Measurements from ENCODE around the gene LRRC8E.
"Not testable (repeated sequence)": the region's sequence is repeated elsewhere in the genome, so short reads cannot be mapped to it uniquely, and the experiment has no call there.

Gene LRRC8E

DNA sequence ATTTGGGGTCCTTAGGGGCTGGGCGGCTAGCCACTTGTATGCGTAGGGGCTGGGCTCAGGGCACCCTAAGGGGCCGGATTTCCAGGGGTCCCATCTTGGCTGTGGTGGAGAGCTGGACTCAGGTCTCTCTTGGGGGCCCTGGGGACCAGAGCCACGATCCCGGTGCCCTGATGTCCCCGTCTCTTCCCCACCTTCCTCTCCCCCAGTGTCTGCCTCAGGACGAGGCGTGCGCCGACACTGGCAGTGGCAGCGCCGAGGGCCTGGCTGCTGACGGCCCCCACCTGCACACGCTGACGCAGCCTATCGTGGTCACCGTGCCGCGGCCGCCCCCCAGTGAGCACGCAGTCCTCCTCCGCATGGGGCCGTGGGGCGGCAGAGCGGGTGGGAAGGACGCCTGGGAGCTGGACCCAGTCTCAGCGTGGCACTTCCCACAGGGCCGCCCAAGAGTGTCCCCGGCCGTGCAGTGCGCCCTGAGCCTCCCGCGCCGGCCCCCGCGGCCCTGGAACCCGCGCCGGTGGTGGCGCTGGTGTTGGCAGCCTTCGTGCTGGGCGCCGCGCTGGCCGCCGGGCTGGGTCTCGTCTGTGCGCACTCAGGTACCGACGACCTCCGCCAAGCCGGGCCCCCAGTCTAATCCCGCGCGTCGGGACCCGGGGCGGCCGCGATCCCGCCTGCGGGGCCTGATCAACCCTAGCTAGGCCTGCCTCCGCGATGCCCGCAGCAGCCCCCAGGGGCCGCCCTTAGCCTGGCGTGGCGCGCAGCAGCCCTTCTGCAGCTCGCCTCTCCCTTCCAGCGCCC is 29.2 kb downstream of the LRRC8E start:
- peak; percentile 26 to 28 for ATAC-seq (replicated peaks)
- peaks cover 37 to 49% of the 10 kb centered on the region in 2 donors for H3K27me3 Mint-ChIP-seq
- no peak for DNase-seq
- H3K36me3 Mint-ChIP-seq: peaks cover 14 to 23% of the 10 kb centered on the region in 2 donors
- peak overlapping the region; percentile 85 for H3K27ac Mint-ChIP-seq
- peaks cover 30 to 76% of the 10 kb centered on the region in 2 donors for H3K4me1 Mint-ChIP-seq
- no peaks in the 10 kb centered on the region for H3K9me3 Mint-ChIP-seq
- peak overlapping the region; percentile 79 to 81 for H3K4me3 Mint-ChIP-seq

DNA sequence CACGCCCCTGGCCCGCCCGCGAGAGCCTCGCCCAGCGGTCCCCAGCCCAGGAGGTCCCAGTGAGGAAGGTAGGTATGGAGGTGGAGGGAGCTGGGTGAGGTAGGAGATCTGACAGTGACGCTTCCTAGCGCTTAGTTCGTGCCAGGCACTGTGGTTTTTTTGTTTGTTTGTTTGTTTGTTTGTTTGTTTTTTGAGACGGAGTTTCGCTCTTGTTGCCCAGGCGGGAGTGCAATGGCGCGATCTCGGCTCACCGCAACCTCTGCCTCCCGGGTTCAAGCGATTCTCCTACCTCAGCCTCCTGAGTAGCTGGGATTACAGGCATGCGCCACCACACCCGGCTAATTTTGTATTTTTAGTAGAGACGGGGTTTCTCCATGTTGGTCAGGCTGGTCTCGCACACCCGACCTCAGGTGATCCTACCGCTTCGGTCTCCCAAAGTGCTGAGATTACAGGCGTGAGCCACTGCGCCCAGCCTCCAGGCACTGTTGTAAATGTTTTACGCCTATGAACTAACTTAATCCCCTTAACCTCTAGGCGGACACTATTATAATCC is 29.8 kb downstream of the LRRC8E start:
- Mint-ChIP-seq H3K4me1 (peaks cover 30 to 70% of the 10 kb centered on the region in 2 donors), H3K36me3 (peaks cover 11 to 19% of the 10 kb centered on the region in 2 donors), H3K27me3 (peaks cover 37 to 49% of the 10 kb centered on the region in 2 donors), H3K4me3 (peak overlapping the region; percentile 33 to 62), H3K27ac (peak overlapping the region; percentile 14)
- not testable (repeated sequence) for ATAC-seq (replicated peaks); H3K9me3 Mint-ChIP-seq; DNase-seq

DNA sequence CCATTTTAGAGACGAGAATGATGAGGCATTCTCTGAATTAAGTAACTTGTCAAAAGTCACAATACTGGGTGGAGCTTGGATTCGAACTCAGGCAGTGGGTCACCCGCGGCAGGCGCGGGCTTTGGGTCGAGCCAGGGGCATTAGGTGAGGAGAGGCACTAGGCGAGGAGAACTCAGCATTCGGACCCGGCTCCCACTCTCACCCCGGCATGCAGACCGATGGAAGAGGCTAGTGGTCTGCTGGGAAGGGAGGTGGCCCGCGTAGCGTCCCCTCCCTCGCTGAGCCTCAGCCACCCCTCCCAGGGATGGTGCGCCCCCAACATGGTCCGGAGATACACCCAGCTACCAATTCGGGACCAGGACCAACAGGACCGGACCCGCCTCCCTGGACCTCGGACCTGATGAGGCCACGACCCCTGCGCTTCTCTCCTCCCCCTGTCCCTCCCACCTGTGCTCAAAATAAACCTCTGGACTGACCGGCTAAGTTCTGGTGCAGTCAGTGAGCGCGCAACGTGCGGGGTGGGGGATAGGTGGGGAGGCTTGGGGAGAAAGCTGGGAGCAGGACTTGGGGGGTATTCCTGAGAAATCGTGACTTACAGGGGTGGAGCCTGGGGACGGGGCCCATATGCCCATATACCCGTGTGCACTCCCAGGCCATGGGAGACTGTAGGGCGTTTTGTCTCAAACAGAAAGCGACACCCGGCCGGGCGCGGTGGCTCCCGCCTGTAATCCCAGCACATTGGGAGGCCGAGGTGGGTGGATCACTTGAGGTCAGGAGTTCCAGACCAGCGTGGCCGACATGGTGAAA is 30.5 kb downstream of the LRRC8E start:
- H3K9me3 Mint-ChIP-seq: no peaks in the 10 kb centered on the region
- H3K27me3 Mint-ChIP-seq: peaks cover 37 to 49% of the 10 kb centered on the region in 2 donors
- H3K4me3 Mint-ChIP-seq: peak overlapping the region; percentile 87 to 89
- no peak overlapping the region for H3K27ac Mint-ChIP-seq
- H3K4me1 Mint-ChIP-seq: peaks cover 32 to 70% of the 10 kb centered on the region in 2 donors
- DNase-seq: no peak
- peaks cover 10 to 18% of the 10 kb centered on the region in 2 donors for H3K36me3 Mint-ChIP-seq
- ATAC-seq (replicated peaks): no peak

DNA sequence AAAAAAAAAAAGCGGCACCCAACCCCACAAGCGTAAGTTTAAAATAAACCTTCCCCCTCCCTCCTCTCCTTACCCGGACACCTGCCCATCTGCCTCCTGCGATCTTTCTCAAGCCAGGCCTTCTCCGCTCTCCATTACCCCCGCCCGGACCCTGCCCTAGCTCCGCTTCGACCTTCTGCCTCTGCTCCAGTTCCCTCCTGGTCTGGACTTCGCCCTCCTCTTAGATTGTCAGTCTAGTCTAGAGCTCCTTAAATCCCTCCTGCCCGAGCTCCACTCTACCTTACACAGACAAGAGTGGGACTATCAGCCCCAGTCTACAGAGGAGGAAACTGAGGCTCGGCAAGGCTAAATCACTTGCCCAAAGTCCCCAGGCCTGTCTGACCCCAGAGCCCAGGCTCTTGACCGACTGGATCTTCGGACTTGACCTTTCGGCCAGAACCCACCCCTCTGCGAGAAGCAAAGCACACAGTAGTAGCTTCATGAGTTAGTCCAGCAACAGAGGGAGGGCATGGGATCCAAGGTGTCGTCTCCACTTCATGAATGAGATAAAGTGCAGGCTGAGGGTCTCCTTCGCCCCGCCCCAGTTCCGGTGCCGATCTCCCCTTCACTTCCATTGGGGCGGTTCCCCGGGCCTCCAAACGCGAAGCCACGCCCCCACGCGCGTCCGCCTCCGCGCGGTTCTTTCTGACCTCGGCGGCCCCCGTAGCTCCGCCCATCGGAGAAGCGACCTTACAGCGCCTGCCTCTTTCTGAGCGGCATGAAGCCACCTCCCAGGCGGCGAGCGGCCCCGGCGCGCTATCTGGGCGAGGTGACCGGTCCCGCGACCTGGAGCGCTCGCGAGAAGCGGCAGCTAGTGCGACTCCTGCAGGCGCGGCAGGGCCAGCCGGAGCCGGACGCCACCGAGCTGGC is 31.6 kb downstream of the LRRC8E start, which contains the start of gene SNAPC2:
TSS of gene SNAPC2 (plus strand) at position 729 of the 909 bp plus-strand sequence. CDS start at position 758, 29 bp downstream.
- peaks cover 31 to 53% of the 10 kb centered on the region in 2 donors for H3K27me3 Mint-ChIP-seq
- DNase-seq (peak; percentile 97), ATAC-seq (replicated peaks) (peak; percentile 75 to 78)
- no peaks in the 10 kb centered on the region for H3K9me3 Mint-ChIP-seq
- peaks cover 34 to 62% of the 10 kb centered on the region in 2 donors for H3K4me1 Mint-ChIP-seq
- H3K36me3 Mint-ChIP-seq: peaks cover 10 to 18% of the 10 kb centered on the region in 2 donors
- peak within 1 kb of the TSS; percentile 87 for H3K27ac Mint-ChIP-seq
- peak within 1 kb of the TSS; percentile 87 to 89 for H3K4me3 Mint-ChIP-seq

DNA sequence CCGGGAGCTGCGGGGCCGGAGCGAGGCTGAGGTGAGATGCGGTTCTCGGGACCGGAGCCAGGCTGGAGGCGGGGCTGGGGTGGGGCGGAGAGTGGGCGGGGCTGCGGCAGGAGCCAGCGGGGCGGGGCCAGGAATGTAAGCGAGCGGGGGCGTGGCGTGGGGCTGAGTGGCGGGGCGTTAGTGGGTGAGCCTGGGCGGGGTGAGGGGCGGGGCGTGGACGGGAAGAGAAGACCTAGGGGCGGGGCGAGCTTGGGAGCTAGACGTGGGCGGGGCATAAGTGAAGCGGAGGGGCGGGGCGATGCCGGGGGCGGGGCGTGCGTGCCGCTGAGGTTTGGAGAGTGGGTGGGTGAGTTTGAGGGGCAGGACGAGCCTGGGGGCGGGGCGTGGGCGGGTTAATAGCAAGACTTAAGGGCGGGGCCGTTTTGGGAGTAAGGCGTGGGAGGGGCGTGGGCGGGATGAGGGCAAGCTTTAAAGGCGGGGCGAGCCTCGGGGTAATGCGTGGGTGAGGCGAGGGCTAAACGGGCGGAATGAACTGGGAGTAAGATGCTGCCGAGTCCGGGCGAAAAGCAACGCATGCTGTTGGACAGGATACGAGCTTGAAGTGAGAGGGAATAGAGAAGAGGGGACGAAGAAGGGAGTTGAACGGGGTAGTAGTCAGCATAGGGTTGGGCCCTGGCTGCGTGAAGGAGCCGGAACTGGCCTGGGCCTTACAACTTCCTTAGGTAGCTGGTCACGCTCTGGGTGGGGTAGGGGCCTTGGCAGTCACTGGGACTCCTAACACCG is 32.4 kb downstream of the LRRC8E start:
- peak; percentile 88 for DNase-seq
- no peaks in the 10 kb centered on the region for H3K9me3 Mint-ChIP-seq
- peak overlapping the region; percentile 87 to 89 for H3K4me3 Mint-ChIP-seq
- peaks cover 31 to 60% of the 10 kb centered on the region in 2 donors for H3K4me1 Mint-ChIP-seq
- H3K27me3 Mint-ChIP-seq: peaks cover 22 to 45% of the 10 kb centered on the region in 2 donors
- peaks cover 11 to 18% of the 10 kb centered on the region in 2 donors for H3K36me3 Mint-ChIP-seq
- ATAC-seq (replicated peaks): peak; percentile 54 to 66
- peak overlapping the region; percentile 86 for H3K27ac Mint-ChIP-seq

DNA sequence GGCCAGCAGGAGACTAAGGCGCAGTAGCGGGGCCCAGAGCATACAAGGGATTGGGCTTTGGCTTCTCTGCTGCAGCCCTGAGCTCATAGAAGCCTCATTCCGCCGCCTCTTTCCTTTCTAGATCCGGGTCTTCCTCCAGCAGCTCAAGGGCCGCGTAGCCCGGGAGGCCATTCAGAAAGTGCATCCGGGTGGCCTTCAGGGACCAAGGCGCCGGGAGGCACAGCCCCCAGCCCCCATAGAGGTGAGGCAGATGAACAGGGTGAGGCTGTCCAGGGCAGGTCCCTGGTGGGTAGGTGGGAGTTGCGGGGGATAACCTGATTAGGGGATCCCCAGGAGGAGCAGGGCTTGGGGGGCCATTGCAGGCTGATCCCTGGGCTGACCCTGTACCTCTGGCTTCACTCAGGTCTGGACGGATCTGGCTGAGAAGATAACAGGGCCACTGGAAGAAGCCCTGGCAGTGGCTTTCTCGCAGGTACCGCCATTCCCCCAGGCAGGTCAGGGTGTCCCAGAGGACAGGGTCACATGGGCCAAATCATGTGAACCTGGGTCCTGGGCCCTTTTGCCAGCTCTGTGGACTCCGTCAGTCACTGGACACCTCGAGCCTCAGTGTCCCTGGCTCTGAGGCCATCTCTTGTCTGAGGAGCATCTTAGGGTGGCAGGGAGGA is 33.1 kb downstream of the LRRC8E start:
- ATAC-seq (replicated peaks): no peak
- peaks cover 19 to 41% of the 10 kb centered on the region in 2 donors for H3K27me3 Mint-ChIP-seq
- peak overlapping the region; percentile 87 to 89 for H3K4me3 Mint-ChIP-seq
- no peak for DNase-seq
- peaks cover 31 to 57% of the 10 kb centered on the region in 2 donors for H3K4me1 Mint-ChIP-seq
- no peaks in the 10 kb centered on the region for H3K9me3 Mint-ChIP-seq
- H3K36me3 Mint-ChIP-seq: peaks cover 12 to 19% of the 10 kb centered on the region in 2 donors
- H3K27ac Mint-ChIP-seq: peak overlapping the region; percentile 86

DNA sequence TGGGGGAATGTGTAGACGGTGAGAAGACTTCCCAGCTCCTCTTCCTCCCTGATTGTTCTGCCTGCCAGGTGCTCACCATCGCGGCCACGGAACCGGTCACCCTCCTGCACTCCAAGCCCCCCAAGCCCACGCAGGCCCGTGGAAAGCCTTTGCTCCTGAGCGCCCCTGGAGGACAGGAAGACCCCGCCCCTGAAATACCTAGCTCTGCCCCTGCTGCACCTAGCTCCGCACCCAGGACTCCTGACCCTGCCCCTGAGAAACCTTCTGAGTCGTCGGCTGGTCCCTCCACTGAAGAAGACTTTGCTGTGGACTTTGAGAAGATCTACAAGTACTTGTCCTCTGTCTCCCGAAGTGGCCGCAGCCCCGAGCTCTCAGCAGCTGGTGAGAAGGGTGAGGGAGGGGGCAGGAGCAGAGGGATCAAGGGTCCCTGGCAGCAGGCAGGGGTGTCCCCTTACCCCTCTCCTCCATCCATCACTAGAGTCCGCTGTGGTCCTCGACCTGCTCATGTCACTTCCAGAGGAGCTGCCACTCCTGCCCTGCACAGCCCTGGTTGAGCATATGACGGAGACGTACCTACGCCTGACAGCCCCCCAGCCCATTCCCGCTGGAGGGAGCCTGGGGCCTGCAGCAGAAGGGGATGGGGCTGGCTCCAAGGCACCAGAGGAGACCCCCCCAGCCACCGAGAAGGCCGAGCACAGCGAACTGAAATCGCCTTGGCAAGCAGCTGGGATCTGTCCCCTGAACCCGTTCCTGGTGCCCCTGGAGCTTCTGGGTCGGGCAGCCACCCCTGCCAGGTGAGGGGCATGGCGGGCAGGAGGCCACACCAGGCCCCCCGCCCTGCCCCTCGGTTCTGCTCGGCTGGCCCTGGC is 33.9 kb downstream of the LRRC8E start:
- no peak for ATAC-seq (replicated peaks)
- Mint-ChIP-seq H3K27ac (no peak overlapping the region), H3K4me1 (peaks cover 34 to 54% of the 10 kb centered on the region in 2 donors), H3K27me3 (peaks cover 15 to 37% of the 10 kb centered on the region in 2 donors), H3K4me3 (peak overlapping the region; percentile 37 to 48), H3K9me3 (no peaks in the 10 kb centered on the region), H3K36me3 (peaks cover 15 to 22% of the 10 kb centered on the region in 2 donors)
- DNase-seq: no peak

DNA sequence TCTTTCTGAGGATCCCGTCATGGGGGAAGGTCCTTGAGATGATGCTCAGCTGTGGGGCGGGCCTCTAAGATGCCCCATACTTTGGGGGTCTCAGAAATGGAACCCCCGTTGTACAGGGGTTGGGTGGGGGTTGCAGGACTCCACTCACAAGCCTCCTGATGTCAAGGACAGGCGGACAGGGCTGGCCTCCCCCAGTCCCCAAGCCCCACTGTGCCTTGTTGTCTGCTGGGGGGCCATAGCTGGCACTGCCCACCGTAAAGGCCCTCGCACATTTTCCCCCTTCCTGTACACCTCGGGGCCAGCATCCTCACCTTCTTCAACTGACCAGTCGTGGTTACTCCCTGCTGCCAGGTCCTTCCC is 34.5 kb downstream of the LRRC8E start:
- H3K27ac Mint-ChIP-seq: peak overlapping the region; percentile 63
- ATAC-seq (replicated peaks) (no peak), DNase-seq (no peak)
- H3K27me3 Mint-ChIP-seq: peaks cover 13 to 32% of the 10 kb centered on the region in 2 donors
- no peak overlapping the region for H3K4me3 Mint-ChIP-seq
- H3K9me3 Mint-ChIP-seq: no peaks in the 10 kb centered on the region
- H3K36me3 Mint-ChIP-seq: peaks cover 15 to 26% of the 10 kb centered on the region in 2 donors
- H3K4me1 Mint-ChIP-seq: peaks cover 33 to 52% of the 10 kb centered on the region in 2 donors

DNA sequence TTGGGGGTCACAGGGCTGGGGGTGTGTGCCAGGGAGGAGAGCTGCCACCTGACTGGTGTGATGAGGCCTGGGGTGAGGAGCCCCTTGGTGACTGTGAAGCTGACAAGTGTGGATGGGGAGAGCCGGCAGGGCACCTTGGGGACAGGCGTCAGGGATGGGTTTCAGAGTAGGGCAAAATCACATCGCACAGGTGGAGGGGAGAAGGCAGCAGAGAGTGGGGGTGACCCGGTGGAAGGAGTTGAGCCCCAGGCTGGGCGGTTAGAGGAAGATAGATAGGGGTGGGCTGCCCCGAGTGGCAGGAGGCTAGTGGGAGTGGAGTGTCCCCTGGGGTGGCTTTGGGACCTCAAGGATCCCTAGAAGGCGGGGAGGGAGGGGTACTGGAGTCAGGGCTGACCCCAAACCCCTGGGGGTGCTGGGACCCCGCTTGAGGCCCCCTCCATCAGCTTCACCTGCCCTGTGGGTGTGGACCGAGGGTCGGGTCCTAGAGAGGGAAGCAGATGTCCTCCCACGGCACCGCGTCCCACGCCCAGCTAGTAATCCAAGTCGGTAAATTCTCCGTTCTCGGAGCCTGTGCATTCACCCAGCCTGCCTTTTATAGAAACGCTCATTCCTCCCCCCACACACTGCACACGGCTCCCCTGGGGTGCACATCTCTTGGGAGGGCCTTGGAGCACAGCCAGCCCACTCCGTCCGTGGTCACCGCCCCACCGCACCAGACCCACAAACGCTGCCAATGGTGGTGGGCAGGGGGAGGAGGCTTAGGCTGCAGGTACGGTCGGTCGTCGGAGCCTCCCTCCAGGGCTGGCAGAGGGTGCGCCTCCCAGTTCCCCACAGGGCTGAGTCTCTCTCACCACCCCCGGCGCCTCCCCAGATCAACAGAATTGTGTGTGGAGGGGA is 35.2 kb downstream of the LRRC8E start:
- H3K27me3 Mint-ChIP-seq: peaks cover 8 to 25% of the 10 kb centered on the region in 2 donors
- no peak for DNase-seq
- no peaks in the 10 kb centered on the region for H3K9me3 Mint-ChIP-seq
- no peak for ATAC-seq (replicated peaks)
- H3K27ac Mint-ChIP-seq: peak overlapping the region; percentile 63
- H3K4me1 Mint-ChIP-seq: peaks cover 33 to 52% of the 10 kb centered on the region in 2 donors
- no peak overlapping the region for H3K4me3 Mint-ChIP-seq
- H3K36me3 Mint-ChIP-seq: peaks cover 22 to 33% of the 10 kb centered on the region in 2 donors

DNA sequence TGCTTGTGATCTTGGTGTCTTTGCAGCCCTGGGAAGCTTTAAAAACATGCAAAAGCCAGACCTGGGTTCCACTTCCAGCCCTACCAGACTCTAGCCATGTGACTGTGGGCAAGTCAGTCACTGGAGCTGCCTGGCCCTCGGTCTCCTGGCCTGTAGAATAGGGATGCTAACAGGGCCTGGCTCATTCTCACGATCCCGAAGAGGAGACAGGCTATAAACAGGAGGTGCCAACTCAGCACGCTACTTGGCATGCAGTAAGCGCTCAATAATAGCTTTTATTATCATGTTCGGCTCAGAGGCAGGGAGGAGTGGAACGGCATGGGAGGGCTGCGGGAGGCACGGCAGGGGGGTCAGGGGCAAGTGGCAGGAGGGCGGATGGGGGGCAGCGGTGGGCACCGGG is 35.9 kb downstream of the LRRC8E start:
- peaks cover 33 to 54% of the 10 kb centered on the region in 2 donors for H3K4me1 Mint-ChIP-seq

DNA sequence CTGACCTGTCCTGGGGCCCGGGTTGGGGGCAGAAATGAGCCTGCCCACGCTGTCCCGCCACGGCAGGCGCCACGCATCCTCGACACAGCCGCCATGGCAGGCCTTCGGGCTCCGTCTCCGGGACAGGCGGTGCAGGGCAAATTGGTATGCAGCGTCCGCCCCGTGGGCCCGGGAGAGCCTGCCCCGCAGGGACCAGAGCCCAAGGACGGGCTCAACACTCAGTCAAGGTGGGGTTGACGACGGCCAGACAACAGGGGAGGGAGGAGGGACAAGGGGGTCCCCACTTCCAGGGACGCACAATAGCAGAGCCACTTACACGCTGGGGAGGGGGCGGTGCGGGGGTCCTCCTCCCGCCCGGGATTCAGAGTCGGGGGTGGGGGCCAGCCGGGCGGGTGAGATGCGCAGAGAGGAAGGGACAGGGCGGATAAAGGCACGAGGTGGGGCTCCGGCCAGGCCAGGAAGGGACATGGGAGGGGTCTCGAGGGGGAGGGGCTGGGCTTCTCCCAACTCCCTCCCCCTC is 36.4 kb downstream of the LRRC8E start:
- Mint-ChIP-seq H3K4me3 (no peak overlapping the region), H3K27me3 (peaks cover 4 to 14% of the 10 kb centered on the region in 2 donors), H3K36me3 (peaks cover 31 to 41% of the 10 kb centered on the region in 2 donors), H3K4me1 (peaks cover 31 to 54% of the 10 kb centered on the region in 2 donors), H3K9me3 (no peaks in the 10 kb centered on the region), H3K27ac (no peak overlapping the region)
- ATAC-seq (replicated peaks) (no peak), DNase-seq (no peak)

More for the DNA sequence above, 35.9 kb downstream of the LRRC8E start:
- ATAC-seq (replicated peaks) (no peak), DNase-seq (no peak)
- Mint-ChIP-seq H3K27me3 (peaks cover 7 to 18% of the 10 kb centered on the region in 2 donors), H3K9me3 (no peaks in the 10 kb centered on the region), H3K36me3 (peaks cover 27 to 38% of the 10 kb centered on the region in 2 donors), H3K27ac (peak overlapping the region; percentile 59), H3K4me3 (peak overlapping the region in 1 of 2 donors; percentile 75)

Measured in stimulated activated naive B cell treated with anti-CD40 and anti-IgM and Interleukin-4, amounts not matched to agents 10 μg/mL and 1 μg/mL and 100 μg/mL, for 72 hours (primary cell).